ENCODE results near the gene HIGD1A. TPM values are rescaled to one million over a fixed set of nuclear protein-coding genes. Genes with fewer than 3 reads are reported as not detected.
A peak's percentile ranks its signal among the peaks of the same experiment; 100 is the strongest.

The HIGD1A gene
- total RNA-seq (ENCODE audit: unreplicated experiment) = 67.6 TPM
- long read RNA-seq, transcript HIGD1A-201 (4 exons, 1,373 nt) = major isoform, 100 of 108 reads
- long read RNA-seq, partial matches to known transcripts = 1 of 108 reads
- long read RNA-seq, other reads (novel, unspliced or antisense) = 6 of 108 reads

DNA sequence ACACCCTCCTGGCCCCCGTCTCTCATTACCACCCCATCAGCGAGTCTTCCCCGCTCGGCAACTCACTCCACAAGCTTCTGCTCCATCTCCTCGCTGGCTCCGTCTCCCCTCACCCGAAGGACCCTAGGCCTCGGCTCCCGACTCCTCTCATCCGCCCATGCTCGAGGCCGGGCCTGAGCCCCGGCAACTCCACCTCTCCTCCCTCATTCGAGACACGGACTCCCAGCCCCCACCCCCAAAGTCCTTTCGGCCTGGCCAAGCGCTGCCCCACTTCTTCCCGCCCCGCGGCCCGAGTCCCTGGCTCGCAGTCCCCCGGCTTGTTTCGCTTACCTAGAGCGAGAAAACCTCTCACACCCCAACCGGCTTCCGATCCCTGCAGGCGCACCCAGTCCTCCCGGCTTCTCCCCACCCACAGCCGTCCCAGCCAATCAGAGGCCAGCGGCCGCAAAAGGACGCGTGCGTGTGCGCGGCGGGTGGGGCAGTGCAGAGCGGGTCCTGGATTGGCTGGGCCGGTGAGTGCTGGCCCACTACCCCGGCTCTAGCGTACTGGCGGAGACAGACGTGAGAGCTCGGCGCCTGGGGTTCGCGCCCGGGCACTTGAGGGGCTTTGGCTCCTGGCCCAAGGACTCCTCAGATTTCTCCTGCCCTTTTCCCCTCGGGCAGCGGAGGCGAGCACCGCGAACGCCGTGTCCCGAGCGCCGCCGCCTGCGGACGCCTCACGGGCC is at the start of gene HIGD1A:
Gene HIGD1A (minus strand): TSS at position 385 of the 725 bp plus-strand sequence. CDS start 10,237 bp downstream, outside the sequence.
- peaks cover 15% of the 10 kb centered on the region for H3K27me3 Mint-ChIP-seq (ENCODE audit: unreplicated experiment)
- peaks cover 30% of the 10 kb centered on the region for H3K4me1 Mint-ChIP-seq (ENCODE audit: low read depth, unreplicated experiment)
- no peaks in the 10 kb centered on the region for H3K36me3 Mint-ChIP-seq (ENCODE audit: unreplicated experiment)
- TF ChIP-seq, protein P1, sequence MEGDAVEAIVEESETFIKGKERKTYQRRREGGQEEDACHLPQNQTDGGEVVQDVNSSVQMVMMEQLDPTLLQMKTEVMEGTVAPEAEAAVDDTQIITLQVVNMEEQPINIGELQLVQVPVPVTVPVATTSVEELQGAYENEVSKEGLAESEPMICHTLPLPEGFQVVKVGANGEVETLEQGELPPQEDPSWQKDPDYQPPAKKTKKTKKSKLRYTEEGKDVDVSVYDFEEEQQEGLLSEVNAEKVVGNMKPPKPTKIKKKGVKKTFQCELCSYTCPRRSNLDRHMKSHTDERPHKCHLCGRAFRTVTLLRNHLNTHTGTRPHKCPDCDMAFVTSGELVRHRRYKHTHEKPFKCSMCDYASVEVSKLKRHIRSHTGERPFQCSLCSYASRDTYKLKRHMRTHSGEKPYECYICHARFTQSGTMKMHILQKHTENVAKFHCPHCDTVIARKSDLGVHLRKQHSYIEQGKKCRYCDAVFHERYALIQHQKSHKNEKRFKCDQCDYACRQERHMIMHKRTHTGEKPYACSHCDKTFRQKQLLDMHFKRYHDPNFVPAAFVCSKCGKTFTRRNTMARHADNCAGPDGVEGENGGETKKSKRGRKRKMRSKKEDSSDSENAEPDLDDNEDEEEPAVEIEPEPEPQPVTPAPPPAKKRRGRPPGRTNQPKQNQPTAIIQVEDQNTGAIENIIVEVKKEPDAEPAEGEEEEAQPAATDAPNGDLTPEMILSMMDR (IDR thresholded peaks at IDR 0.05; ENCODE audit: partially characterized antibody, unreplicated experiment) = no peak
- H3K9me3 Mint-ChIP-seq (ENCODE audit: unreplicated experiment) = peaks cover 15% of the 10 kb centered on the region
- peak; percentile 96 for DNase-seq
- H3K27ac Mint-ChIP-seq (ENCODE audit: unreplicated experiment) = peak within 1 kb of the TSS; percentile 96
- peak within 1 kb of the TSS; percentile 98 for H3K4me3 Mint-ChIP-seq (ENCODE audit: unreplicated experiment)

DNA sequence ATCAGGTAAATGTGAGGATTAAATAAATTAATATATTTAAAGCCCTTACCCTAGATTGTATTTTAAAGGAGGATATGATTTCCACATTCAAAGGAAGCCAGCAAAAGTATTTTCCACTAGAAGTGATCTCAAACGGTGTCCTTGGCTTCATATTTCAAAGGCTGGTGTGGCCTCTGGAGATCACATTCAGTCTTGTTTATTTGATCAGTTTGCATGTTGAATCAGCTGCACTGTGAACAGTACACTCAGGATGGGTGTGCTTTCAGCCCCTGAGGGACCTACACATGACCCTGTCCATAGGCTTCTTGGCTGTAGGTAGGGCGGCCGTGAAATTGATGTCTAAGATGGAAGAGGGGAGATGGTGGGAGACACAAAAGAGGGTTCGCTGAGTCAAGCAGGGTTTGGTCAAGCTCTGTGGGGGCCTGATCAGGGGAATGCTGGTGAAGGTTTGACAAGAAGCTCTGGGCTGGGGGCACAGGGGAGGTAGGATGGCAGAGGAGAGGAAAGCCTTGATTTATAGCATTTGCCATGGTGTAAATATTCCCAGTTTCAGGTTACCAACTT is 49.5 kb upstream of the HIGD1A start:
- Mint-ChIP-seq H3K4me1 (ENCODE audit: low read depth, unreplicated experiment) (no peaks in the 10 kb centered on the region), H3K27ac (ENCODE audit: unreplicated experiment) (no peak overlapping the region), H3K9me3 (ENCODE audit: unreplicated experiment) (no peaks in the 10 kb centered on the region), H3K27me3 (ENCODE audit: unreplicated experiment) (peaks cover 2% of the 10 kb centered on the region), H3K36me3 (ENCODE audit: unreplicated experiment) (no peaks in the 10 kb centered on the region), H3K4me3 (ENCODE audit: unreplicated experiment) (no peak overlapping the region)
- TF ChIP-seq, protein P1 (IDR thresholded peaks at IDR 0.05; ENCODE audit: partially characterized antibody, unreplicated experiment) = no peak
- DNase-seq = no peak

DNA sequence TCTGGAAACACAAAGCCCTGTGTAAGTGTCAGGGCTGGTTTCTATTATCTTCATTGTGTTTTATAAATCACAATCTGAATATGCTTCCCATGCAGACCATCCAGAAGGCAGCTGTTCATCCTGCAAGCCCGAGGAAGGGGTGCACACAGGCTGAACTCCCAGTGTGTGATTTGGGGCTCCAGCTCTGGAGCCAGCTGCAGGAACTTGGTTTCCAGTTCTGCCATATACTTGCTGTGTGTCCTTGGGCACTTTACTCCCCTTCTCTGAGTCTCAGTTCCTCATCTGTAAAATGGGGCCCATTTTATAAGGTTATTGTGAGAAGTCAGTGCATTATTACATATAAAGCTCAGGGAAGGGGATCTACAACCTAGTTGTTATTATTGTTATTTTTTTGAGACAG is 48.8 kb upstream of the HIGD1A start:
- no peaks in the 10 kb centered on the region for H3K9me3 Mint-ChIP-seq (ENCODE audit: unreplicated experiment)
- no peak overlapping the region for H3K27ac Mint-ChIP-seq (ENCODE audit: unreplicated experiment)
- no peaks in the 10 kb centered on the region for H3K36me3 Mint-ChIP-seq (ENCODE audit: unreplicated experiment)

DNA sequence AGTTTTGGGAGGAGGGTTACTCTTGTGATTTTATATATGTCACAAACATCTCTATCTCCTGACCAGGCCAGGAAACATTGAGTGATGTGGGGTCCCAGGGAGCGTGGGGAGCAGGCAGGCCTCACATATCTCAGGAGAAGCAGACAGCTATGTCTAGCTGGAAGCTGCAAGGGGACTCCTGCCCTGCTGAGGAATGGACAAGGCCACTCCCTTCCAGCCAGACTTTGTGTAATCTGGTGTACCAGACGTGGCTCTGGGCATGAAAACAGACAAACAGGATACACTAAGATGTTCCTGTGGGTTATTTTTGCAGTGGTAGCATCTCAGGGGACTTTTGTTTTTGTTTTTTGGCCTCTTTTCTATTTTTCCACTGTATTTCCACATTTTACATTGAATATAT is 48.2 kb upstream of the HIGD1A start:
- H3K4me1 Mint-ChIP-seq (ENCODE audit: low read depth, unreplicated experiment) = no peaks in the 10 kb centered on the region
- TF ChIP-seq, protein P1 (IDR thresholded peaks at IDR 0.05; ENCODE audit: partially characterized antibody, unreplicated experiment) = no peak
- H3K27ac Mint-ChIP-seq (ENCODE audit: unreplicated experiment) = no peak overlapping the region
- DNase-seq = no peak
- H3K4me3 Mint-ChIP-seq (ENCODE audit: unreplicated experiment) = no peak overlapping the region
- no peaks in the 10 kb centered on the region for H3K9me3 Mint-ChIP-seq (ENCODE audit: unreplicated experiment)
- peaks cover 2% of the 10 kb centered on the region for H3K27me3 Mint-ChIP-seq (ENCODE audit: unreplicated experiment)
- no peaks in the 10 kb centered on the region for H3K36me3 Mint-ChIP-seq (ENCODE audit: unreplicated experiment)

More for the DNA sequence above, 48.8 kb upstream of the HIGD1A start:
- no peaks in the 10 kb centered on the region for H3K4me1 Mint-ChIP-seq (ENCODE audit: low read depth, unreplicated experiment)
- TF ChIP-seq, protein P1 (IDR thresholded peaks at IDR 0.05; ENCODE audit: partially characterized antibody, unreplicated experiment) = no peak
- no peak for DNase-seq
- no peak overlapping the region for H3K4me3 Mint-ChIP-seq (ENCODE audit: unreplicated experiment)
- H3K27me3 Mint-ChIP-seq (ENCODE audit: unreplicated experiment) = peaks cover 2% of the 10 kb centered on the region
